Measurements from ENCODE around the gene KCNJ10. TPM values are rescaled to one million over a fixed set of nuclear protein-coding genes. Genes with fewer than 3 reads are reported as not detected.

Gene KCNJ10
- total RNA-seq, 1 donor from 2014 or later, result not detected

- peaks cover 12% of the 10 kb centered on the region for H3K4me1 Mint-ChIP-seq (ENCODE audit: unreplicated experiment)
- H3K36me3 Mint-ChIP-seq (ENCODE audit: low read depth, unreplicated experiment), result no peaks in the 10 kb centered on the region
- no peak overlapping the region for H3K4me3 Mint-ChIP-seq (ENCODE audit: unreplicated experiment)
- no peaks in the 10 kb centered on the region for H3K9me3 Mint-ChIP-seq (ENCODE audit: unreplicated experiment)
- peaks cover 12% of the 10 kb centered on the region for H3K27me3 Mint-ChIP-seq (ENCODE audit: unreplicated experiment)
- DNase-seq (ENCODE audit: low spot score), result no peak
- TF ChIP-seq CTCF (IDR thresholded peaks at IDR 0.05; ENCODE audit: unreplicated experiment), result no peak
- H3K27ac Mint-ChIP-seq (ENCODE audit: unreplicated experiment), result no peak overlapping the region
Measured at GRCh38 chr1:160077486-160077885, 7.5 kb upstream of the KCNJ10 start.

- Mint-ChIP-seq H3K4me3 (ENCODE audit: unreplicated experiment) (no peak overlapping the region), H3K9me3 (ENCODE audit: unreplicated experiment) (no peaks in the 10 kb centered on the region), H3K27ac (ENCODE audit: unreplicated experiment) (no peak overlapping the region), H3K36me3 (ENCODE audit: low read depth, unreplicated experiment) (no peaks in the 10 kb centered on the region), H3K27me3 (ENCODE audit: unreplicated experiment) (peaks cover 13% of the 10 kb centered on the region), H3K4me1 (ENCODE audit: unreplicated experiment) (peaks cover 3% of the 10 kb centered on the region)
- no peak for DNase-seq (ENCODE audit: low spot score)
- no peak for TF ChIP-seq CTCF (IDR thresholded peaks at IDR 0.05; ENCODE audit: unreplicated experiment)
Measured at GRCh38 chr1:160076295-160076694, 6.3 kb upstream of the KCNJ10 start.

DNA sequence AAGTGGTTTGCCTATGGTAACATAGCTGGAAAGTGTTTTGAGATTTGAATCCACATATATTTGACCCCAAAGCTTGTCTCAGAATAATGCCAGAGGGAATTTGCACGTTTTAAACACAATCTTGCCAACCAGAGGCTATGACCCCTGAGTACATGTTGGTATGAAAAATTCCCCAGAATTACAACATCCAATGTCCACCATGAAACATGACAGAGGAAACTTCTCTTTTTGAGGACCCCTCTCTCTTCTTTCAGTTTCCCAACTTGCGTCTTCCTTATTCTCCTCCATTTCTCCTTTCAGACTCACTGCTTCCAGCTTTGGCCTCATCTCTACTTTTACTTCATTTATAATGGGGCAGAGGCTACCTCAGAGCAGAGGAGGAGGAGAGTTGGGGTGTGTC is 5.9 kb upstream of the KCNJ10 start:
- H3K4me1 Mint-ChIP-seq (ENCODE audit: unreplicated experiment), result peaks cover 3% of the 10 kb centered on the region
- no peaks in the 10 kb centered on the region for H3K36me3 Mint-ChIP-seq (ENCODE audit: low read depth, unreplicated experiment)
- H3K27me3 Mint-ChIP-seq (ENCODE audit: unreplicated experiment), result peaks cover 9% of the 10 kb centered on the region
- H3K4me3 Mint-ChIP-seq (ENCODE audit: unreplicated experiment), result no peak overlapping the region
- TF ChIP-seq CTCF (IDR thresholded peaks at IDR 0.05; ENCODE audit: unreplicated experiment), result no peak
- H3K27ac Mint-ChIP-seq (ENCODE audit: unreplicated experiment), result no peak overlapping the region
- DNase-seq (ENCODE audit: low spot score), result no peak
- H3K9me3 Mint-ChIP-seq (ENCODE audit: unreplicated experiment), result no peaks in the 10 kb centered on the region

- Mint-ChIP-seq H3K36me3 (ENCODE audit: low read depth, unreplicated experiment) (no peaks in the 10 kb centered on the region), H3K27me3 (ENCODE audit: unreplicated experiment) (peaks cover 8% of the 10 kb centered on the region), H3K4me1 (ENCODE audit: unreplicated experiment) (peaks cover 3% of the 10 kb centered on the region), H3K27ac (ENCODE audit: unreplicated experiment) (no peak overlapping the region), H3K4me3 (ENCODE audit: unreplicated experiment) (no peak overlapping the region), H3K9me3 (ENCODE audit: unreplicated experiment) (no peaks in the 10 kb centered on the region)
- no peak for TF ChIP-seq CTCF (IDR thresholded peaks at IDR 0.05; ENCODE audit: unreplicated experiment)
- no peak for DNase-seq (ENCODE audit: low spot score)
Measured at GRCh38 chr1:160074865-160075264, 4.9 kb upstream of the KCNJ10 start.

- H3K27ac Mint-ChIP-seq (ENCODE audit: unreplicated experiment), result no peak overlapping the region
- no peak for DNase-seq (ENCODE audit: low spot score)
- TF ChIP-seq CTCF (IDR thresholded peaks at IDR 0.05; ENCODE audit: unreplicated experiment), result no peak
- H3K4me1 Mint-ChIP-seq (ENCODE audit: unreplicated experiment), result no peaks in the 10 kb centered on the region
- no peaks in the 10 kb centered on the region for H3K9me3 Mint-ChIP-seq (ENCODE audit: unreplicated experiment)
- peaks cover 10% of the 10 kb centered on the region for H3K27me3 Mint-ChIP-seq (ENCODE audit: unreplicated experiment)
- peak overlapping the region; percentile 19 for H3K4me3 Mint-ChIP-seq (ENCODE audit: unreplicated experiment)
- H3K36me3 Mint-ChIP-seq (ENCODE audit: low read depth, unreplicated experiment), result no peaks in the 10 kb centered on the region
Measured at GRCh38 chr1:160071289-160071688, 1.3 kb upstream of the KCNJ10 start.
